Neural crest cell (in vitro differentiated cells): Measurements from ENCODE around the gene PKN2. TPM values are rescaled to one million over a fixed set of nuclear protein-coding genes. Genes with fewer than 3 reads are reported as not detected.
"Not testable (repeated sequence)": the region's sequence is repeated elsewhere in the genome, so short reads cannot be mapped to it uniquely, and the experiment has no call there.

Experiments used
- DNase-seq: peaks from one replicate; pipeline ENCODE4 v3.0.0; 2021; ENCODE audit warnings: low read depth, mixed read lengths, low spot score
- H3K27ac Mint-ChIP-seq: one replicate; pipeline ENCODE4 v1.8.0; 2021; ENCODE audit warnings: mild to moderate bottlenecking, mixed read lengths; ENCODE audit not compliant: unreplicated experiment
- H3K27me3 Mint-ChIP-seq: 2 replicates; pipeline ENCODE4 v1.8.0; 2021; ENCODE audit warnings: low read depth, mild to moderate bottlenecking, mixed read lengths
- H3K36me3 Mint-ChIP-seq: 2 replicates; pipeline ENCODE4 v1.8.0; 2021; ENCODE audit warnings: low read depth, mild to moderate bottlenecking, mixed read lengths
- H3K4me1 Mint-ChIP-seq: 2 replicates; pipeline ENCODE4 v1.8.0; 2021; ENCODE audit warnings: mixed read lengths
- H3K4me3 Mint-ChIP-seq: one replicate; pipeline ENCODE4 v1.8.0; 2021; ENCODE audit warnings: mild to moderate bottlenecking, mixed read lengths
- H3K9me3 Mint-ChIP-seq: 2 replicates; pipeline ENCODE4 v1.8.0; 2021; ENCODE audit warnings: mixed read lengths
- CTCF ChIP-seq: fragments of 200-600 bp; sonication (generic); conservative IDR thresholded peaks from 2 replicates; pipeline ENCODE4 v1.5.0; 2021; ENCODE audit warnings: antibody characterized with exemption, mild to moderate bottlenecking
- total RNA-seq: library from RNA; stranded (reverse); gene quantifications from 2 replicates; pipeline ENCODE4 v1.2.1, GENCODE V29; 2021

PKN2 gene
- total RNA-seq, 1 donor from 2014 or later = 45.8 TPM

GRCh38 chr1:88802404-88802803 lies 118.3 kb downstream of the PKN2 start:
- Mint-ChIP-seq H3K4me1 (no peaks in the 10 kb centered on the region), H3K4me3 (no peak overlapping the region), H3K27ac (no peak overlapping the region), H3K9me3 (no peaks in the 10 kb centered on the region), H3K27me3 (no peaks in the 10 kb centered on the region), H3K36me3 (peaks cover 44% of the 10 kb centered on the region)
- no peak for TF ChIP-seq CTCF
- DNase-seq = no peak

- Mint-ChIP-seq H3K36me3 (peaks cover 41% of the 10 kb centered on the region), H3K27me3 (no peaks in the 10 kb centered on the region), H3K9me3 (no peaks in the 10 kb centered on the region), H3K4me1 (no peaks in the 10 kb centered on the region), H3K4me3 (no peak overlapping the region), H3K27ac (no peak overlapping the region)
- no peak for DNase-seq
- TF ChIP-seq CTCF = no peak
Observed at GRCh38 chr1:88802950-88803349, 118.9 kb downstream of the PKN2 start.

GRCh38 chr1:88803444-88803843 lies 119.4 kb downstream of the PKN2 start:
- no peak for TF ChIP-seq CTCF

GRCh38 chr1:88812366-88812765 lies 128.3 kb downstream of the PKN2 start:
- H3K4me3 Mint-ChIP-seq = no peak overlapping the region
- no peaks in the 10 kb centered on the region for H3K9me3 Mint-ChIP-seq
- no peaks in the 10 kb centered on the region for H3K4me1 Mint-ChIP-seq
- TF ChIP-seq CTCF = no peak
- peaks cover 11% of the 10 kb centered on the region for H3K36me3 Mint-ChIP-seq
- no peak overlapping the region for H3K27ac Mint-ChIP-seq
- no peaks in the 10 kb centered on the region for H3K27me3 Mint-ChIP-seq
- DNase-seq = no peak

More at GRCh38 chr1:88803444-88803843, 119.4 kb downstream of the PKN2 start:
- Mint-ChIP-seq H3K4me1 (no peaks in the 10 kb centered on the region), H3K36me3 (peaks cover 39% of the 10 kb centered on the region), H3K9me3 (no peaks in the 10 kb centered on the region), H3K27ac (no peak overlapping the region), H3K4me3 (no peak overlapping the region), H3K27me3 (no peaks in the 10 kb centered on the region)
- no peak for DNase-seq

GRCh38 chr1:88813471-88813870 lies 129.4 kb downstream of the PKN2 start:
- no peaks in the 10 kb centered on the region for H3K27me3 Mint-ChIP-seq
- H3K4me3 Mint-ChIP-seq = no peak overlapping the region
- peaks cover 19% of the 10 kb centered on the region for H3K36me3 Mint-ChIP-seq
- no peak overlapping the region for H3K27ac Mint-ChIP-seq
- H3K9me3 Mint-ChIP-seq = no peaks in the 10 kb centered on the region
- no peak for TF ChIP-seq CTCF
- no peaks in the 10 kb centered on the region for H3K4me1 Mint-ChIP-seq
- no peak for DNase-seq

- not testable (repeated sequence) for DNase-seq, H3K4me1 Mint-ChIP-seq, H3K27me3 Mint-ChIP-seq, H3K27ac Mint-ChIP-seq, H3K4me3 Mint-ChIP-seq, H3K9me3 Mint-ChIP-seq
- peaks cover 36% of the 10 kb centered on the region for H3K36me3 Mint-ChIP-seq
Observed at GRCh38 chr1:88819642-88820041, 135.6 kb downstream of the PKN2 start.
